SK-N-SH (cell line): ENCODE data around the gene WNK2. TPM values are rescaled to one million over a fixed set of nuclear protein-coding genes. Genes with fewer than 3 reads are reported as not detected.

Experiments
- CTCF ChIA-PET: fragments of 300-600, 350-600 bp; formaldehyde crosslinking; extraction: SDS; loops from one replicate; lab custom pipeline; 2021; lab: Yijun Ruan, JAX
- POLR2A ChIA-PET: fragments of 350-600 bp; sonication (Branson Sonifier 250); formaldehyde crosslinking; extraction: SDS; loops from one replicate; lab custom pipeline; 2020; ENCODE audit warnings: antibody characterized with exemption, inconsistent platforms; lab: Yijun Ruan, JAX
- DNase-seq: peaks from one replicate; pipeline ENCODE4 v3.0.0; 2012
- H2AFZ ChIP-seq: fragments of 200-600 bp; sonication (generic); 2 replicates; pipeline ENCODE4 v1.8.1; 2016; ENCODE audit warnings: antibody characterized with exemption, mild to moderate bottlenecking, low read depth
- H3F3A ChIP-seq: fragments of 200-600 bp; sonication (generic); replicated peaks from 2 replicates; pipeline ENCODE3; 2016; ENCODE audit warnings: antibody characterized with exemption, mild to moderate bottlenecking; ENCODE audit not compliant: insufficient read depth
- H3K27ac ChIP-seq, 2 experiments: fragments of 200-500 bp in 1 of 2; fragments of 200-600 bp in 1 of 2; sonication (Bioruptor generic) in 1 of 2; sonication (generic), shearing (Covaris generic) in 1 of 2; 2 replicates each; pipeline versions ENCODE4 v1.5.1 to v1.6.1; 2014 to 2016; ENCODE audit warnings: low read depth in 2 of 2, inconsistent platforms in 1 of 2, low read length in 1 of 2, mild to moderate bottlenecking in 1 of 2, mixed read lengths in 1 of 2
- H3K27me3 ChIP-seq: fragments of 200-600 bp; sonication (generic), shearing (Covaris generic); 2 replicates; pipeline ENCODE4 v1.6.1; 2016; ENCODE audit warnings: mixed run types; ENCODE audit not compliant: insufficient read depth
- H3K36me3 ChIP-seq, 2 experiments: fragments of 200-500 bp in 1 of 2; fragments of 200-600 bp in 1 of 2; sonication (Bioruptor generic) in 1 of 2; sonication (generic) in 1 of 2; replicated peaks in 1 of 2; 2 replicates each; pipeline versions ENCODE3 to v1.5.1; 2014 to 2016; ENCODE audit warnings: low read length in 1 of 2, mild to moderate bottlenecking in 1 of 2; ENCODE audit not compliant: insufficient read depth in 2 of 2, control insufficient read depth in 1 of 2
- H3K4me1 ChIP-seq, 2 experiments: fragments of 200-500 bp in 1 of 2; fragments of 200-600 bp in 1 of 2; sonication (Bioruptor generic) in 1 of 2; sonication (generic), shearing (Covaris generic) in 1 of 2; 2 replicates each; pipeline versions ENCODE4 v1.5.1 to v1.6.1; 2014 to 2016; ENCODE audit warnings: low read depth in 1 of 2, low read length in 1 of 2, mixed run types in 1 of 2; ENCODE audit not compliant: insufficient read depth in 2 of 2, control insufficient read depth in 1 of 2
- H3K4me2 ChIP-seq: fragments of 200-600 bp; sonication (generic), shearing (Covaris generic); 2 replicates; pipeline ENCODE4 v1.6.1; 2017; ENCODE audit warnings: mixed run types
- H3K4me3 ChIP-seq, 2 experiments: fragments of 200-500 bp in 1 of 2; fragments of 200-600 bp in 1 of 2; sonication (Bioruptor generic) in 1 of 2; sonication (generic), shearing (Covaris generic) in 1 of 2; 2 replicates each; pipeline versions ENCODE4 v1.5.1 to v1.8.1; 2014 to 2016; ENCODE audit warnings: low read depth in 2 of 2, inconsistent platforms in 1 of 2, low read length in 1 of 2, mild to moderate bottlenecking in 1 of 2, mixed read lengths in 1 of 2, moderate library complexity in 1 of 2
- H3K79me2 ChIP-seq: fragments of 200-600 bp; sonication (generic); 2 replicates; pipeline ENCODE4 v1.8.1; 2017; ENCODE audit warnings: mild to moderate bottlenecking; ENCODE audit not compliant: insufficient read depth
- H3K9ac ChIP-seq: fragments of 200-600 bp; sonication (generic); 2 replicates; pipeline ENCODE4 v1.6.1; 2017; ENCODE audit warnings: mixed run types
- H3K9me2 ChIP-seq: fragments of 200-600 bp; sonication (generic); 2 replicates; pipeline ENCODE4 v1.6.1; 2017; ENCODE audit warnings: mixed run types
- H3K9me3 ChIP-seq: fragments of 200-600 bp; sonication (generic); 2 replicates; pipeline ENCODE4 v1.6.1; 2017; ENCODE audit warnings: mixed run types, mild to moderate bottlenecking, moderate library complexity
- H4K20me1 ChIP-seq: fragments of 200-600 bp; sonication (generic); 2 replicates; pipeline ENCODE4 v1.6.1; 2017; ENCODE audit warnings: mild to moderate bottlenecking, mixed run types; ENCODE audit not compliant: insufficient read depth
- CHD2 ChIP-seq: fragments of 150-350 bp; IDR thresholded peaks from 2 replicates; pipeline ENCODE4 v1.6.1; 2018; ENCODE audit warnings: low read length; ENCODE audit not compliant: partially characterized antibody
- EP300 ChIP-seq, 2 experiments: IDR thresholded peaks; 2 replicates each; pipeline versions ENCODE4 v1.4.0 to v1.6.1; 2012; ENCODE audit warnings: borderline replicate concordance in 1 of 2, low read depth in 1 of 2, low read length in 1 of 2
- EZH2phosphoT487 ChIP-seq: fragments of 200-600 bp; sonication (generic); IDR thresholded peaks from 2 replicates; pipeline ENCODE4 v1.6.1; 2017; ENCODE audit warnings: low read depth, mixed run types, mild to moderate bottlenecking, antibody characterized with exemption, moderate library complexity, borderline replicate concordance
- FOXM1 ChIP-seq: IDR thresholded peaks from 2 replicates; pipeline ENCODE4 v1.4.0; 2012; ENCODE audit warnings: low read depth, mild to moderate bottlenecking
- GATA2 ChIP-seq: sonication (generic); formaldehyde crosslinking; IDR thresholded peaks from 2 replicates; pipeline ENCODE4 v1.5.0; 2020; ENCODE audit warnings: mild to moderate bottlenecking, missing genetic modification reagents
- JUND ChIP-seq: IDR thresholded peaks from 2 replicates; pipeline ENCODE4 v1.4.0; 2012
- MAX ChIP-seq: IDR thresholded peaks from 2 replicates; pipeline ENCODE4 v1.4.0; 2012; ENCODE audit warnings: low read depth
- MEF2A ChIP-seq: IDR thresholded peaks from 2 replicates; pipeline ENCODE4 v1.4.0; 2012; ENCODE audit warnings: low read depth, borderline replicate concordance
- POLR2AphosphoS5 ChIP-seq: IDR thresholded peaks from 2 replicates; pipeline ENCODE4 v1.6.1; 2012; ENCODE audit warnings: low read depth, low read length
- REST ChIP-seq: IDR thresholded peaks from 2 replicates; pipeline ENCODE4 v1.6.1; 2012; ENCODE audit warnings: mild to moderate bottlenecking, low read depth, low read length, moderate library complexity
- YY1 ChIP-seq: IDR thresholded peaks from 2 replicates; pipeline ENCODE4 v1.4.0; 2012; ENCODE audit warnings: low read depth, mild to moderate bottlenecking
- WGBS: methylation state at CpG from one replicate; pipeline ENCODE4 v1.1.6; 2017; ENCODE audit warnings: low lambda C conversion rate; 5-methylcytosine and 5-hydroxymethylcytosine counted together
- polyA plus RNA-seq, 3 experiments: library from polyadenylated mRNA; depleted of rRNA; stranded (reverse); fragments of >200 nt; gene quantifications; 2 replicates each; pipeline ENCODE4 v1.2.3, GENCODE V29; 2012
- TF ChIP-seq, protein P1 (sequence below): IDR thresholded peaks from 2 replicates; pipeline ENCODE4 v1.4.0; 2012; ENCODE audit warnings: low read depth, borderline replicate concordance
- TF ChIP-seq, protein P2 (sequence below): IDR thresholded peaks from 2 replicates; pipeline ENCODE4; 2012

The WNK2 gene
- polyA plus RNA-seq, 1 of the 3 experiments (the other 2 are of a cell fraction) = 0.12 TPM

DNA sequence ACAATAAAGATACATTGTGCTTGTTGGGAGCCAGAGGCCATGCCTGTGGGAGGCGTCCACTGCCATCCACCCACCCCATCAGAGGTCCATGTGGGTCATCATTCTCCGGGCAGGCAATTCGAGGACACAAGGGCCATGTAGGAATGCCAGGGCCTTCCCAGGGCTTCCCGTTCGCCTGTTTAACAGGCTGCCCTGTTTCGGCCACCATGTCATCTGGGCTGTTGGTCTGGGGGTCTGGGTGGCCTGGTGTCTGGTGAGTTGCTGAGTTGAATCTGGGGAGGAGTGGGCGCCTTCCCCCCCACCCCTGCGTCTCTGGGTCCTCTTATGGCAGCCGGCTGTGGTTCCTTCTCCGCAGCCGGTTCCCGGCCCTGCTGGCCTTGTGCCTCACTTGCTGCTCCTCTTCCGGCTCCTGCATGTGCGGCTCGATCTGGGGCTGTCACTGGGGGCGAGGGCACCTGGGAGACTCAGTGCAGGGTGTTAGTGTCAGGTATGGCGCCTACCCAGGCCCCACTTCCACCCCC, 117.4 kb downstream of the WNK2 start:
- no peak overlapping the region for H3K27ac ChIP-seq
- no peaks in the 10 kb centered on the region for H3K79me2 ChIP-seq
- H2AFZ ChIP-seq = no peak overlapping the region
- no peaks in the 10 kb centered on the region for H3K36me3 ChIP-seq
- H3K4me1 ChIP-seq = peaks cover 0 to 13% of the 10 kb centered on the region in 2 experiments; a peak in 1 of 4 replicates
- peak; percentile 33 for DNase-seq
- H4K20me1 ChIP-seq = no peaks in the 10 kb centered on the region
- CTCF ChIA-PET = interaction anchor here (1.4 to 5.4 kb wide), 6 partner anchors 12 to 265 kb away, joined by 3 to 91 read pairs (median 16); no protein-coding TSS in a partner anchor
- POLR2A ChIA-PET = no interaction called here
- no peak for TF ChIP-seq REST
- no peak for TF ChIP-seq GATA2 (CRISPR knock-in tag)
- no peak for TF ChIP-seq CHD2
- no peak for TF ChIP-seq JUND
- TF ChIP-seq YY1 = no peak
- no peak for TF ChIP-seq EP300 (IDR thresholded peaks at IDR 0.05; ENCODE audit: borderline replicate concordance in 1 of 2, low read depth in 1 of 2, low read length in 1 of 2)
- TF ChIP-seq POLR2AphosphoS5 = no peak
- TF ChIP-seq, all 33 proteins: peak for 0
- Histone ChIP-seq H3K27me3 (no peaks in the 10 kb centered on the region), H3F3A (no peaks in the 10 kb centered on the region), H3K4me2 (no peak overlapping the region), H3K9ac (no peak overlapping the region), H3K9me3 (no peaks in the 10 kb centered on the region), H3K4me3 (no peak overlapping the region), H3K9me2 (no peaks in the 10 kb centered on the region)
- WGBS = 30% methylated on average over 3 of the region's 17 CpGs

DNA sequence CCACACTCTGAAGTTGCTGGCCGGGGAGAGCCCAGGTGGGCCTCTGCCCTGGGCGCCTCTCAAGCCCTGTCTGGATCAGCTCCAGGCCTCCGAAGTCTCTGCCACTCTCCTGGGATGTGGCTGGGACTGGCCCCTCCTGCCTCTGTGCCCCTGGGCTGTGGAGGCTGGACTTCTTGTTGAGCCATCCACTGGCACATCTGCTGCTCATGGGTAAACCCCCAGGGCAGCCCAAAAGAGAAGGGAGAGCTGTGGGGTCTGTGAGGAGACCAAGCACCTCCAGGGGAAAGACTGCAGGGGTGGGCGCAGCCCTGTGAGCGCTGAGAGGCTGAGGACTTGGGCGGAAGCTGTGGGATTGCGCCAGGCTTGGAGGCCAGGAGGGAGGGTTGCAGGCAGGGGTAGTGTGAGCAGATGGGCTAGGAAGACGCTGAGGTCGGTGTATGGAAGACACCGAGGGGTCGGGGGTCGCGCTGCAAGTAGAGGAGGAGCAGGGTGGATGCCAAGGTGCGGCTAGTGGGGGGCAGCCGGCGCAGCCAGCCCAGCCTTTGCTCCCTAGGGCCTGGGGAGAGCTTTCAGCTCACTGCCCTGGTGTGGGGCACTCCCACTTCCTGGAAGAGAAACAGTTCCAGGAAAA, 118.1 kb downstream of the WNK2 start:
- Histone ChIP-seq H3K4me3 (no peak overlapping the region), H3F3A (no peaks in the 10 kb centered on the region), H3K79me2 (no peaks in the 10 kb centered on the region), H3K9me3 (no peaks in the 10 kb centered on the region), H4K20me1 (no peaks in the 10 kb centered on the region), H3K4me1 (peaks cover 0 to 13% of the 10 kb centered on the region in 2 experiments; a peak in 1 of 4 replicates), H3K27ac (no peak overlapping the region; a peak in 1 of 4 replicates), H2AFZ (no peak overlapping the region), H3K9ac (no peak overlapping the region), H3K36me3 (no peaks in the 10 kb centered on the region), H3K27me3 (no peaks in the 10 kb centered on the region), H3K4me2 (no peak overlapping the region), H3K9me2 (no peaks in the 10 kb centered on the region)
- POLR2A ChIA-PET = interaction anchor here (0.7 to 1.2 kb wide), 2 partner anchors 93 to 109 kb away, joined by 3 read pairs; no protein-coding TSS in a partner anchor
- DNase-seq = peak; percentile 48
- 67% methylated on average over 16 of the region's 16 CpGs for WGBS
- CTCF ChIA-PET = interaction anchor here (0.6 to 5.4 kb wide), 28 partner anchors 11 to 286 kb away, joined by 3 to 91 read pairs (median 4); partner anchors contain the start of gene NINJ1
- TF ChIP-seq, protein P1, sequence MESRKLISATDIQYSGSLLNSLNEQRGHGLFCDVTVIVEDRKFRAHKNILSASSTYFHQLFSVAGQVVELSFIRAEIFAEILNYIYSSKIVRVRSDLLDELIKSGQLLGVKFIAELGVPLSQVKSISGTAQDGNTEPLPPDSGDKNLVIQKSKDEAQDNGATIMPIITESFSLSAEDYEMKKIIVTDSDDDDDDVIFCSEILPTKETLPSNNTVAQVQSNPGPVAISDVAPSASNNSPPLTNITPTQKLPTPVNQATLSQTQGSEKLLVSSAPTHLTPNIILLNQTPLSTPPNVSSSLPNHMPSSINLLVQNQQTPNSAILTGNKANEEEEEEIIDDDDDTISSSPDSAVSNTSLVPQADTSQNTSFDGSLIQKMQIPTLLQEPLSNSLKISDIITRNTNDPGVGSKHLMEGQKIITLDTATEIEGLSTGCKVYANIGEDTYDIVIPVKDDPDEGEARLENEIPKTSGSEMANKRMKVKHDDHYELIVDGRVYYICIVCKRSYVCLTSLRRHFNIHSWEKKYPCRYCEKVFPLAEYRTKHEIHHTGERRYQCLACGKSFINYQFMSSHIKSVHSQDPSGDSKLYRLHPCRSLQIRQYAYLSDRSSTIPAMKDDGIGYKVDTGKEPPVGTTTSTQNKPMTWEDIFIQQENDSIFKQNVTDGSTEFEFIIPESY = no peak
- no peak for TF ChIP-seq REST
- TF ChIP-seq MAX = no peak
- no peak for TF ChIP-seq FOXM1
- TF ChIP-seq MEF2A = no peak
- TF ChIP-seq EZH2phosphoT487 = no peak
- no peak for TF ChIP-seq CHD2
- TF ChIP-seq, protein P2, sequence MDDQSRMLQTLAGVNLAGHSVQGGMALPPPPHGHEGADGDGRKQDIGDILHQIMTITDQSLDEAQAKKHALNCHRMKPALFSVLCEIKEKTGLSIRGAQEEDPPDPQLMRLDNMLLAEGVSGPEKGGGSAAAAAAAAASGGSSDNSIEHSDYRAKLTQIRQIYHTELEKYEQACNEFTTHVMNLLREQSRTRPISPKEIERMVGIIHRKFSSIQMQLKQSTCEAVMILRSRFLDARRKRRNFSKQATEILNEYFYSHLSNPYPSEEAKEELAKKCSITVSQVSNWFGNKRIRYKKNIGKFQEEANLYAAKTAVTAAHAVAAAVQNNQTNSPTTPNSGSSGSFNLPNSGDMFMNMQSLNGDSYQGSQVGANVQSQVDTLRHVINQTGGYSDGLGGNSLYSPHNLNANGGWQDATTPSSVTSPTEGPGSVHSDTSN = no peak
- no peak for TF ChIP-seq POLR2AphosphoS5
